Fibroblast of pulmonary artery (primary cell): ENCODE measurements around the gene KCTD17.

ENCODE experiments used
- DNase-seq: peaks from one replicate; pipeline ENCODE4 v3.0.0-alpha.2; 2010; ENCODE audit warnings: low read depth
- H3K4me3 ChIP-seq: replicated peaks from 2 replicates; pipeline ENCODE4 v1.5.1; 2011; ENCODE audit warnings: low read depth, mild to moderate bottlenecking, control low read depth, low read length, moderate library complexity
- CTCF ChIP-seq: IDR thresholded peaks from 2 replicates; pipeline ENCODE4 v1.5.1; 2011; ENCODE audit warnings: mild to moderate bottlenecking, control low read depth, low read length, inconsistent platforms; ENCODE audit errors: missing control alignments

KCTD17 gene

GRCh38 chr22:37080438-37080837, 28.9 kb downstream of the KCTD17 start:
- TF ChIP-seq CTCF = no peak
- no peak for DNase-seq
- H3K4me3 ChIP-seq = no peak overlapping the region

- DNase-seq = no peak
- H3K4me3 ChIP-seq = no peak overlapping the region
- TF ChIP-seq CTCF = no peak
Measured at GRCh38 chr22:37080838-37081237, 29.3 kb downstream of the KCTD17 start.

- H3K4me3 ChIP-seq = no peak overlapping the region
- TF ChIP-seq CTCF = no peak
- no peak for DNase-seq
Measured at GRCh38 chr22:37082251-37082873, 30.8 kb downstream of the KCTD17 start.

- no peak overlapping the region for H3K4me3 ChIP-seq
- no peak for TF ChIP-seq CTCF
- no peak for DNase-seq
Measured at GRCh38 chr22:37083914-37084313, 32.4 kb downstream of the KCTD17 start.

- no peak for DNase-seq
- TF ChIP-seq CTCF = no peak
- H3K4me3 ChIP-seq = no peak overlapping the region
Measured at GRCh38 chr22:37084385-37084784, 32.8 kb downstream of the KCTD17 start.

GRCh38 chr22:37086184-37086583, 34.6 kb downstream of the KCTD17 start:
- no peak overlapping the region for H3K4me3 ChIP-seq
- no peak for TF ChIP-seq CTCF
- DNase-seq = no peak

GRCh38 chr22:37088108-37088605, 36.6 kb downstream of the KCTD17 start:
- TF ChIP-seq CTCF = no peak
- no peak overlapping the region for H3K4me3 ChIP-seq
- DNase-seq = no peak
